ENCODE data around the gene ID1. TPM values are rescaled to one million over a fixed set of nuclear protein-coding genes. Genes with fewer than 3 reads are reported as not detected.

The ID1 gene
- total and polyA plus RNA-seq, 2 of the 13 experiments (the other 11 are each of a cell fraction or from before 2014, with no cell fraction given) = 320 to 419 TPM

DNA sequence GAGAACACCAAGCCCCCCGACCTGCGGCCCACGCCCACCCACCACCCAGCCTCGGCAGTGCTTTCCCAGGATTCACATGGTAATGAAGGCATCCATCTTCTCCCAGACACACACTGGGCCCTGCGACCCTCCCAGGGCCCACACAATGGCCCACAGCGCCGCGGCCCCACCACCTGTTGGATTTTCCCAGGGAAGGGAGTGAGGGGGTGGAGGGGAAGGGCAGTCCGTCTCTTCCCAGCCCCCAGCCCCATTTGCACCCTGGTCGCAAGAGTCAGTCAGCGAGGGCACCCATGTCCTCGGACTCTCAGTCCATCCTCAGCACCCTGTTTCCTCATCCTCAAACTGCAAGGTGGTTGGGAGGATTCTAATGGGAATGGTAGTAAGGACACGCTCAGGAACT lies 23.7 kb upstream of the ID1 start:
- H3K9ac ChIP-seq (ENCODE audit: insufficient read depth, low read depth, low read length) = no peak overlapping the region
- intact Hi-C loops (cut with micrococcal nuclease; ENCODE audit: unreplicated experiment) = no loop called here
- no peaks in the 10 kb centered on the region for H3K36me3 ChIP-seq (replicated peaks in 1 of 2; ENCODE audit: control insufficient read depth in 1 of 2, insufficient read depth in 2 of 2, low read length in 2 of 2)
- no peaks in the 10 kb centered on the region for H3K27me3 ChIP-seq (ENCODE audit: control insufficient read depth in 1 of 2, insufficient read depth in 2 of 2, low read length in 2 of 2)
- no peak overlapping the region for H3K4me2 ChIP-seq (ENCODE audit: low read depth, low read length)
- no peak for DNase-seq (ENCODE audit: low spot score)
- no peaks in the 10 kb centered on the region for H4K20me1 ChIP-seq (ENCODE audit: insufficient read depth, low read length)
- CTCF ChIA-PET (ENCODE audit: low intra/inter-chr PET ratio, low total read pairs) = interaction anchor here (2.3 kb wide), 1 partner anchor 31 kb away, joined by 12 read pairs; no protein-coding TSS in a partner anchor
- in situ Hi-C loops (cut with HindIII; ENCODE audit: extremely low pct_ligation_motif_present, low pct_unique_long_range_greater_than_20kb) = no loop called here
- ATAC-seq = no peak
- no peak overlapping the region for H2AFZ ChIP-seq (ENCODE audit: low read length)
- BruUV-seq (replicated peaks) = no TSS peak
- peaks cover 22% of the 10 kb centered on the region for H3K4me1 ChIP-seq (ENCODE audit: insufficient read depth, low read length)
- no peak overlapping the region for H3K4me3 ChIP-seq (replicated peaks in 1 of 3; ENCODE audit: insufficient read depth in 1 of 3, low read depth in 2 of 3, low read length in 3 of 3)
- H3K79me2 ChIP-seq (ENCODE audit: insufficient read depth, low read length) = no peaks in the 10 kb centered on the region
- TF ChIP-seq AGO1 (IDR thresholded peaks at IDR 0.05; ENCODE audit: low read depth, low read length, poor library complexity, severe bottlenecking) (peak; percentile 41), KDM5A (IDR thresholded peaks at IDR 0.05; ENCODE audit: borderline replicate concordance, low read length) (no peak), ZNF563 (CRISPR knock-in tag; IDR thresholded peaks at IDR 0.05) (no peak), RARA (CRISPR knock-in tag; IDR thresholded peaks at IDR 0.05) (no peak), AGO2 (optimal IDR thresholded peaks at IDR 0.05; ENCODE audit: low read depth, low read length) (peak; percentile 29), ZNF564 (CRISPR knock-in tag; IDR thresholded peaks at IDR 0.05) (no peak), STAT5B (CRISPR knock-in tag; IDR thresholded peaks at IDR 0.05) (no peak), PCBP1 (IDR thresholded peaks at IDR 0.05; ENCODE audit: borderline replicate concordance, low read depth, low read length) (0 out of 2 replicates have a peak, but pooled peaks have one; percentile 35)
- TF ChIP-seq, protein P1, sequence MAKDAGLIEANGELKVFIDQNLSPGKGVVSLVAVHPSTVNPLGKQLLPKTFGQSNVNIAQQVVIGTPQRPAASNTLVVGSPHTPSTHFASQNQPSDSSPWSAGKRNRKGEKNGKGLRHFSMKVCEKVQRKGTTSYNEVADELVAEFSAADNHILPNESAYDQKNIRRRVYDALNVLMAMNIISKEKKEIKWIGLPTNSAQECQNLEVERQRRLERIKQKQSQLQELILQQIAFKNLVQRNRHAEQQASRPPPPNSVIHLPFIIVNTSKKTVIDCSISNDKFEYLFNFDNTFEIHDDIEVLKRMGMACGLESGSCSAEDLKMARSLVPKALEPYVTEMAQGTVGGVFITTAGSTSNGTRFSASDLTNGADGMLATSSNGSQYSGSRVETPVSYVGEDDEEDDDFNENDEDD (CRISPR knock-in tag; IDR thresholded peaks at IDR 0.05; ENCODE audit: borderline replicate concordance) = no peak
- TF ChIP-seq, protein P2, sequence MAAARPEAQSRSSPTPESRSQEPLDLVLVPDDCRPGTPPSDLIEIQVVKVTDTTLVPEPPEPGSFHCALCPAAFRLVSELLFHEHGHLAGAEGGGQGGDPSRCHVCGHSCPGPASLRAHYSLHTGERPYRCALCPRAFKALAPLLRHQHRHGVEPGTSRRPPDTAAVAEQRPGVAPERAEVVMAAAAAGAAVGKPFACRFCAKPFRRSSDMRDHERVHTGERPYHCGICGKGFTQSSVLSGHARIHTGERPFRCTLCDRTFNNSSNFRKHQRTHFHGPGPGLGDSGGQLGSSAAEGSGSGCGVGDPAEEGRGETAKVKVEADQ (CRISPR knock-in tag; IDR thresholded peaks at IDR 0.05; ENCODE audit: borderline replicate concordance) = no peak
- TF ChIP-seq, protein P3, sequence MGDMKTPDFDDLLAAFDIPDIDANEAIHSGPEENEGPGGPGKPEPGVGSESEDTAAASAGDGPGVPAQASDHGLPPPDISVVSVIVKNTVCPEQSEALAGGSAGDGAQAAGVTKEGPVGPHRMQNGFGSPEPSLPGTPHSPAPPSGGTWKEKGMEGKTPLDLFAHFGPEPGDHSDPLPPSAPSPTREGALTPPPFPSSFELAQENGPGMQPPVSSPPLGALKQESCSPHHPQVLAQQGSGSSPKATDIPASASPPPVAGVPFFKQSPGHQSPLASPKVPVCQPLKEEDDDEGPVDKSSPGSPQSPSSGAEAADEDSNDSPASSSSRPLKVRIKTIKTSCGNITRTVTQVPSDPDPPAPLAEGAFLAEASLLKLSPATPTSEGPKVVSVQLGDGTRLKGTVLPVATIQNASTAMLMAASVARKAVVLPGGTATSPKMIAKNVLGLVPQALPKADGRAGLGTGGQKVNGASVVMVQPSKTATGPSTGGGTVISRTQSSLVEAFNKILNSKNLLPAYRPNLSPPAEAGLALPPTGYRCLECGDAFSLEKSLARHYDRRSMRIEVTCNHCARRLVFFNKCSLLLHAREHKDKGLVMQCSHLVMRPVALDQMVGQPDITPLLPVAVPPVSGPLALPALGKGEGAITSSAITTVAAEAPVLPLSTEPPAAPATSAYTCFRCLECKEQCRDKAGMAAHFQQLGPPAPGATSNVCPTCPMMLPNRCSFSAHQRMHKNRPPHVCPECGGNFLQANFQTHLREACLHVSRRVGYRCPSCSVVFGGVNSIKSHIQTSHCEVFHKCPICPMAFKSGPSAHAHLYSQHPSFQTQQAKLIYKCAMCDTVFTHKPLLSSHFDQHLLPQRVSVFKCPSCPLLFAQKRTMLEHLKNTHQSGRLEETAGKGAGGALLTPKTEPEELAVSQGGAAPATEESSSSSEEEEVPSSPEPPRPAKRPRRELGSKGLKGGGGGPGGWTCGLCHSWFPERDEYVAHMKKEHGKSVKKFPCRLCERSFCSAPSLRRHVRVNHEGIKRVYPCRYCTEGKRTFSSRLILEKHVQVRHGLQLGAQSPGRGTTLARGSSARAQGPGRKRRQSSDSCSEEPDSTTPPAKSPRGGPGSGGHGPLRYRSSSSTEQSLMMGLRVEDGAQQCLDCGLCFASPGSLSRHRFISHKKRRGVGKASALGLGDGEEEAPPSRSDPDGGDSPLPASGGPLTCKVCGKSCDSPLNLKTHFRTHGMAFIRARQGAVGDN (CRISPR knock-in tag; IDR thresholded peaks at IDR 0.05) = peak; percentile 15; the same call in 1 of the 2 replicates
- no peak for FAIRE-seq
- no peak overlapping the region for H3K27ac ChIP-seq (ENCODE audit: extremely low read length, insufficient read depth, low read length)
- POLR2A ChIA-PET = interaction anchor here (12.7 kb wide), 1 partner anchor 24 kb away, joined by 362 read pairs; the partner anchor contains the start of gene ID1
- 93% methylated on average over 13 of the region's 13 CpGs for WGBS (ENCODE audit: low lambda C conversion rate)
- H3K9me3 ChIP-seq (ENCODE audit: low read length) = no peaks in the 10 kb centered on the region

Data from HepG2 (cell line).